ENCODE data around the gene TENT5C.

The TENT5C gene

DNA sequence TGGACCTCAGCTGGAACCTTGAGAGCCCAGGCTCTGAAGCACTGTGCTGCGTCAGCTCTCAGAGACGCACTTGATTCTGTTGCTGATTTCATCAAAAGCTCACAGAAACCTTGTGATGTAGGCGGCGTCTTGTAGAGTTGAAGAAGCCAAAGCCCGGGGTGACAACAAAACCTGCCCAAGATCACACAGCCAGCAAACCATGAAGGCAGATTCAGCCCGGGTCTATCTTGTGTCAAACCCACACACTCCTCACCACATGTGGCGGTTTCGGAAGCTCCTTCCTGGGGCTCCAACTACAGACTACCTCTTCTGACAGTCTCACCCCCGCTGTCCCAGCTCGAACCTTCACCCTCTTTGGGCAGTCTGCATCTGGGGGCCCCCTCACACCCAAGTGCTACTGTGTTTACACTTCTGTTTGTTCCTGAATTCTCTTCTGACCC lies 50.4 kb downstream of the TENT5C start:
- DNase-seq (ENCODE audit: low read depth in 2 of 2), result no peak

DNA sequence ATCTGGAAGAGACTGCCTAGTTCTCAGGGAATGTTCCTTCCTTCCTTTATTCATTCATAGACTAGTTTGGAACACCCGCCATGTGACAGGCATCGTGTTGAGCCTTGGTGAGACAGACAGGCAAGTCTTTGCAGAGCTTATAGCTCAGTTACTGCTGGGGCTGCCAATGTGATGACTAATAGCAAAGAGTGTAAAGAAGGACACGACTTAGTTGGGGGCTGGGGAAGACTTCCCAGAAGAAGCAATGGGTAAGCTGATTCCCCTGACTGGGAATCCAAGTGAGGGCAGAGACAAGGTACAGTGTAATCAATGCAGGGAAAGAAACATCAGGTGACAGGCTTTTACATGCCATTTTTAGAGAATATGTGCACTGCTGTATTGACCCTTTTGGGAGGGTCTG lies 51.2 kb downstream of the TENT5C start:
- peak; percentile 71 to 77 for DNase-seq (ENCODE audit: low read depth in 2 of 2)

DNA sequence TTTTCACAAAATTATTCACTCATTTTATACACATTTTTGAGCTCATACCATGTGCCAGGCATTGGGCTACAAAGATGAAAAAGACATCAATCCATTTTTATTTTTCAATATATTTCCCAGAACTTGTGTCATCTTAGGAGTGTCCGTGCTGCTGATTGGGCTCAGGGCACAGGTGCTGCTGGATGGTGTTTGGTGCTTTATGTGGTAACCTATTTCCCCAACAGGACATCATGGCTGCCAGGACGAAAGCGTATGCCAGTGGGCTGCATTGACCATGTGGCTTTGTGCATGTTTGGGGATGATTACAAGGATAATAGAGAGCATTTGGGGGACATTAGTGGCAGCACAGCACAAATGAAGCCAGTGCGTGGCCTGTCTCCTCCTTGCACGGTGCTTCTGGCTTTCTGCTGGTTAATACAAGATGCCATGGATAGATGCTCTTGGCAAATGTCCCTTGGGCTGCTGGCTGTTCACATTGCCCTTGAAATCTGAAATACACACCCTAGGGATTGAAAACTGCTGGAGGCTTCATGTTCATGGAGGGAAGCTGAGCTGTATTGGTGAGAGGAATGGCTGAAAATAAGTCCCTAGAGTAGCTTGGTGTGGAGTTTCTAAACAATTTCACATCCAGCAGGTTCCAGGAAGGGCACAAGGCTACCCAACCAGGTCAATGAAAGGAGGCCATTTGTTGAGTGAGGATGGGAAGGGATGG lies 52.3 kb downstream of the TENT5C start:
- DNase-seq (ENCODE audit: low read depth in 2 of 2), result no peak

DNA sequence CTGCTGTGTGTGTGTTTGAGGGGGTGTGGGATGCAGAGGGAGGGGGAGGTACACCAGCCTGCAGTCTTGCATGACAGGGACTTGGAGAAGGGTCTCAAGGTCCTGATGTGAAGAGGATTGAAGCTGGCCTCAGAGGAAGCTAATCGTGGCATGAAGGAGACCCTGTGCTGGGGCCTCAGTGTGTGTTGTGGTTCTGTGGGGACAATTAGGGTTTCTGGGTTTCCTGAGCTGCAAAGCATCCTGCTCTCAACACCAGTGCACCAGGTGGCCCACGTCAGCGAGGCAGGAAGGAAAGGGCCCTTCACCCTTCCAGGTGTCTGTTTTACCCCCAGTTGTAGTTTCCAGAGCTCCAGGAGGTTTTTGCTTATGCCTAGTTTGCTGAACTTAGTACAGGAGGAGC lies 52.8 kb downstream of the TENT5C start:
- DNase-seq (ENCODE audit: low read depth in 2 of 2), result no peak

DNA sequence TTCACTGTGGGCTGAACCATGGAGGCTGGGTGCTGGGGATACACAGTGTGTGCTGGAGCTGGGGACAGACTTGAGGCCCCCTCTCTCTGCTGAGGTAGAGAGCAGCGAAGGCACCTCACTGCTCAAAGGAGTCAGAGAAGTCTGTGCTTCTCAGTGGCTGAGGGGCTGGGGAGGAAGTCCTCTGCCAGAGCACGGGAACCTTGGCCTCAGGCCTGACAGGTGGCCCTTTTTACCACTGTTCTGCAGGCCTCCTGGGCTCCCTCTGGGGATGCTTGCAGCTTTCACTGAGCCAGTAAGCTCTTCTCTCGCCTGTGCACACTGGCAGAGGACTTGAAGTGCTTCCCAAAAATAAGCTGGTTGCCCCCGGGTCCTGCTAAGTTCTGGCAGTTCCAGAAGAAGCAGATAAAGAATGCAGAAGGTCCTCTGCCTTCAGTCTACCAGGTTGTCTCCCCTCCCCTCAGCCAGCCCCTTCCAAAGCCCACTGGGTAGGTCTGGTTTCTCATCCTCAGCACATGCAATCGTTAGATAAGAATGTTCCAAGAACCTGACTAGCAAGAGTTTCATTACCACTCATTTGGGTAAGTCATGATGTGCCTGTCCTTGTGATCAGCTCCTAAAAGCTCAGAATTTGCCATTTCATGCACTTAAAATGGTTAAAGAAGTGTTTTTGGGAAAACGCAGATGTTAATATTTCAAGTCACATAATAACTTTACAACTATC lies 53.9 kb downstream of the TENT5C start:
- DNase-seq (ENCODE audit: low read depth in 2 of 2), result no peak

DNA sequence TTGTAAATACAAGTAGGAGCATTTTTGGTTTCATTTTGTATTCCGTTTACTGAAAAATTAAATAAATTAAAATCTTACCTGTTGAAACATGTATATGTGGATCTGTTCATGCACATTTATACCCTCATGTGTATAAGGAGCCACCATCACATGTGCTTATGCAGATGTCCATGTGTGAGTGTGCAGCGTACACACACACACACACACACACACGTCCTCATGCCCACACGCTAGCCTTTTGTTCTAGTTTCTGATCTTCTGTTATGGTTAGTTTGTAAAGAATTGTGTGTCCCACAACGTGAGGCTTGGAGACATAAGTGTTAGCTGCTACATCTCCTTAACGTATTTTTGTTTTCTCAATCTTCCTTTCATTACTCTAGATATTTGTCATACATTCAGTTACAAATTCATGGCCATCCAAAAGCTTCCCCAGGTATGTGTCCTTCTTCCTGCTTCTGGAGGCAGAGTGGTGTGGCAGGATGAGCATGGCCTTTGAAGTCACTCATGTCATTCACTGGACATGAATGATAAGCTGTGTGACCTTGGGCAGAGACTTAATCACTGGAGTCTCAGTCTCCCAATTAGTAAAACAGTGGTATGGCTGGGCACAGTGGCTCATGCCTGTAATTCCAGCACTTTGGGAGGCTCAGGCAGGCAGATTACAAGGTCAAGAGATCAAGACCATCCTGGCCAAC lies 54.6 kb downstream of the TENT5C start:
- DNase-seq (ENCODE audit: low read depth in 2 of 2), result no peak

DNA sequence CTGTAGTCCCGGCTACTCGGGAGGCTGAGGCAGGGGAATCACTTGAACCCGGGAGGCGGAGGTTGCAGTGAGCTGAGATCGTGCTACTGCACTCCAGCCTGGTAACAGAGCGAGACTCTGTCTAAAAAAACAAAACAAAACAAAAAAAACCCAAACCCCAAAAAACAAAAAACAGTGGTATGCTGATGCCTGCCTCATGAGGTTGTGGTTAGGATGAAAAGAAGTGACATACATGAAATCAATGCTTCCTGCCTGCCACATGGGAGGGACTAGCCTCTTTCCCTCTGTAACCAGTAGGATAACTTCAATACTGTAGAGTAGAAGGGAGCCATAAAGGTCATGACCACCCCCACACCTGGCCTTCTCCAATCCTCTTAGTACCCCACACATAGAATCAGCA lies 55.2 kb downstream of the TENT5C start:
- DNase-seq (ENCODE audit: low read depth in 2 of 2), result no peak

DNA sequence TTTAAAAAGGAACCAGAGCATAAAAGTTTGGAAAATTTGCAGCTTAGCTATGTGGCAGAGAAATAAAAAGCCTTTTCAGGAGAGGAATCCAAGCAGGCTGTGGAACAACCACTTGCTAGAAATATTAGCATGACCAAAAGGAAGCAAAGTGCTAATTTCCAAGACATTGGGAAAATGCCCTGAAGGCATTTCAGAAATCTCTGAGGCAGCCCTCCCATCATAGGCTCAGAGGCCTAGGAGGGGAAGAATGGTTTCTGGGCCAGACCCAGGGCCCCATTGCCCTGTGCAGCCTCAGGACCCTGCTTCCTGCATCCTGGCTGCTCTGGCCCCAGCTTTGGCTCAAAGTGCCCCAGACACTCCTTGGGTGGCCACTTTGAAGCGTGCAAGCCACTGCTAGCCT lies 56.8 kb downstream of the TENT5C start:
- DNase-seq (ENCODE audit: low read depth in 2 of 2), result no peak

DNA sequence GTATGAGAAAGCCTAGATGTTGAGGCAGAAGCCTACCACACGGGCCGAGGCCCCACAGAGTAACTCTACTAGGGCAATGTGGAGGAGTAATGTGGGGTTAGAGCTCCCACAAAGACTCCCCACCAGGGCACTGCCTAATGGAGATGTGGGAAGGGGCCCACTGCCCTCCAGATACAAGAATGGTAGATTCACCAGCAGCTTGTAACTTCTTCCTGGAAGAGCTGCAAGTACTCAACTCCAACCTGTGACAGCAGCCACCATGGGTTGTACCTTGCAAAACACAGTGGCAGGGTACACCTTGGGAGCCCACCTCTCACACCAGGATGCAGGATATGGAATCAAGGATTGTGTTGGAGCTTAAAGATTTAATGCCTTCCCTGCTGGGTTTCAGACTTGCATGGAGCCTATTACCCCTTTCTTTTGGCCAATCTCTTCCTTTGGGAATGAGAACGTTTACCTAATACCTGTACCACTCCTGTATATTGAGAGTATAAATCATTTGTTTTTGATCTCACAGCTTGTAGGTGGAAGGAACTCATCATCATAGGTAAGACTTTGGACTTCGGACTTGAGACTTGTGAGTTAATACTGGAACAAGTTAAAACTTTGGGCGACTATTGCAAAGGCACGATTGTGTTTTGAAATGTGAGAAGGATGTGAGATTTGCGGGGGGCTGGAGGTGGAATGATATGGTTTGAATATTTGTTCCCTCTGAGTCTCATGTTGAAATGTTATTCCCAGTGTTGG lies 57.5 kb downstream of the TENT5C start:
- DNase-seq (ENCODE audit: low read depth in 2 of 2), result no peak

DNA sequence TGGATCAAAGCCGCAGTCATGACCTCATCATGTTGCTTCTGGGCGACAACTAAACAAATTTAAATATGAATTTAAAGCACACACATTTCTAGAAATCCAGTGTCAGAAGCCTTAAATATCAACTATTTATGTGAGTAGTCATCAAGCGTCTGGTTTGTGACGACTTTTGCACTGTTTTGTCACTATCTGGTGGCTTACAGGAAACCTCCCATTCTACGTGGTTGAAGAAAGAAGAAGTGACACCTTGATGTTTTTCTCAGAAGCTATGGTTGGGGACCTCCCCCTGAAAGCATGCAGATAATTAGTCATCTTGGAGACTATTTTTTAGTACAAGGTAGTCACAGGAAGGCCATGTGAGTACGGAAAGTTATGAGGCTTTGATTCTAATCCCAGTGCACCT lies 58.5 kb downstream of the TENT5C start:
- DNase-seq (ENCODE audit: low read depth in 2 of 2), result no peak

DNA sequence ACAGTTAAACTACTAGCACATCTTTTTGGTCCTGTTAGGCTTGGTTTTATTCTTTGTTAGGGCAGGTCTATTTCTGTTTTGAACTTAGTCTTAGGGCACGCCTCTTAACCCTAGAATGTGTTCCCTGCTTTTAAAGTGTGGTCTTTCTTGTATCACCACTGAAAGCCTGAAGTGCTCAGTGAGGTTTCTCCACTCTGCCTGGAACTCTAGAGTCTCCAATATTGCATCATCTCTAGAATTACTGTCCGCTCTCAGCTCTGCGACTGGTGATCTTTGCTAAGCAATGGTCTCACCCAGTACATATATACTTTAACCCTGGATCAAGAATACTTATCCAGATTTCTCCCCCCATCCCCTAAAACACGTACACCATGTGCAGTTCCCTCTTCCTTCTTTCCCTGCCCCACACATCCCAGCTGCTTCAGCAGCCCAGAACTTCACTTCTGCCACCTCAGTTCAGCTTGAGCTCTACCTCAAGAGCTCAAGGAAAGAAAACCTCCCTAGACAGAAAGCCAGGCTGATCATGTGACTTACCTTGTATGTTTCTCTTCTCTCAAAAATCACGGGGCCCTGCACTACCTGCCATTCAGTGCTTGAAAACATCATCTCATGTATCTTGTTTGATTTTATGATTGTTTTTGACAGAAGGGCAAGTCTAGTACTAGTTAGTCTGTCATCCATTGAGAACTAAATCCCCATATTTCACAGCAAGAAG lies 59.9 kb downstream of the TENT5C start:
- no peak for DNase-seq (ENCODE audit: low read depth in 2 of 2)

DNA sequence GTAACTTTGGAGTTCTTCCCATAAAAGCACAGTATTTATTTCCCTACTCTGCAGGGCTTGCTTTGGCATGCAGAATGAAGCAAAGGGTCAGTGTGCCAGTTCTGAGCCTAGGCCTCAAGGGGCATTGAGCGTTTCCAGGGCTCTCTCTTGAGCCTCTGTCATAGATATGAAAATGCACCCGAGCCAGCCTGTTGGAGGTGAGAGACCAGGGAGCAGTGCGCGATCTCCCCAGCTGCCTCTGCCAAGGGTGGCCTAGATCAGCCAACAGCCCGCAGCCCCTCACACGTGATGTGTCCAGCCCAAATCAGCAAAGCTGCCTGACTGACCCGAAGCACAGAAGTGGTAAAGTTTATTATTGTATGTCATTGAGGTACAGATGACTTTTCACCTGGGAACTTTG lies 63.7 kb downstream of the TENT5C start:
- no peak for DNase-seq (ENCODE audit: low read depth in 2 of 2)

DNA sequence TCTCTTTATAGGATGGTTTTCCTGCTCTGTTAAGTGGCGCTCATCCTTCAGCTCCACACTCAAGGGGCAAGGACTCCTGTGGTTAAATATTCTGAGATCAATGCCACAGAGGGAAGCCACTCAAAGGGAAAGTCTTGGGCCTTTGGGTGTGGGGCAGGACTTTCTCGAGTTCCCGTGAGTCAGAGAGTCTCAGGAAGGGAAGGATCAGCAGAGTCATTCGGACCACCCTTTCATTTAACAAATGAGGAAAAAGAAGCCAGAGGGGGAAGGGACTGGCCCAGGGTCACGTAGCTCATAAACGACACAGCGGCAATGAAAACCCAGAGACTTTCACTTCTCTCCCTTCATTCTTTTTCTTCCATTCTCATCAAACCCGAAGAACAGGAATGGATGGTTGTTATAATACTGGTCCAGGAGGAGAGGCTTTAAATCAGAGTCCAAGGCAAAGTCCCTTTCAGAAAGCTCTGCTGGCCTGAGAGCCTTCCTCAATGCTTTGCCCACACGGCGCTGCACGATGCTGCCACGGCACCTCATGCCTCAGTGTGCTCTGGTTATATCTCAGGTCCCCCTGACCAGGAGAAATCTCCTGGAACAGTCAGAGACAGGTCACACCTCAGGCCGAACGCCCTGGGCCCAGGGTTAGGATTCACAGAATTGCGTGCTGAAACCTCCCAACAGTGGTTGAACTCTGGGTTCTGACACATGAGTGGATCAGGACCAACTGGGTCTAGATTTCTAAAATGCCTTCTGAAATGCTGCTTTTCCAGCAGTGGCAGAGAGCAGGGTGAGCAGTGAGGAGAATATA lies 65.3 kb downstream of the TENT5C start:
- DNase-seq (ENCODE audit: low read depth in 2 of 2), result no peak

DNA sequence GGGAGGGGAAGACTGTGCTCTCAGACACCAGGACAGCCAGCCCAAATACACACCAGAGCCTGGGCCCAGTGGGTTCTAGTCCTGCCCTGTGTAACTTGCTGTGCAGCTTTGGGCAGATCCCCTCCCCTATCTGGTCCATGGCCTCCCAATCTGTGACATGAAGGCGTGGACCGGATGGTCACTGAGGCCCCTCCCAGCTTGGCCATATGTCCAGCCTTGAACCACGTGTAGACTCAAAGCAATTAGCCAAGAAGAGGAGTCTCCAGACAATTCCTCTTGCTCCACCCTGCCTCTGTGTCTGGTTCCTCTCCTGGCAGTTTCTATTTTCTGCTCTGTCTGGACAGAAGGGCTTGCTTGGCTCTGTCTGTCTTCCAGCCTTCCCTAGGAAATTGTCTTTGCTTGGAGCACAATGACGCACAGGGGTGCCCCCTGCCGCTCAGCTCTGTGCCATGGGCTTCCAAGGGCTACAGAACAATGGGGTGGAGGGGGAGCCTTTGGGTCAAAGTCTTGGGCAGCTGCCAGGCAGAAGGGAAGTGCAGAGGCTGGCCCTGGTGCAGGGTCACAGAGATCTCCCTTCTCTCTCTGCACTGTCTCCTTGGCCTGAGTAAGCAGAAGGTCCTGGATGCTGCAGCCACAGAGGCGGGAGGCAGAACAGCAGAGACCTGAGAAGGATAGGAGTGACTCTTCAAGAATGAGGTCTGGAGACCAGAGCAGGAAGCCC lies 66.1 kb downstream of the TENT5C start:
- no peak for DNase-seq (ENCODE audit: low read depth in 2 of 2)

DNA sequence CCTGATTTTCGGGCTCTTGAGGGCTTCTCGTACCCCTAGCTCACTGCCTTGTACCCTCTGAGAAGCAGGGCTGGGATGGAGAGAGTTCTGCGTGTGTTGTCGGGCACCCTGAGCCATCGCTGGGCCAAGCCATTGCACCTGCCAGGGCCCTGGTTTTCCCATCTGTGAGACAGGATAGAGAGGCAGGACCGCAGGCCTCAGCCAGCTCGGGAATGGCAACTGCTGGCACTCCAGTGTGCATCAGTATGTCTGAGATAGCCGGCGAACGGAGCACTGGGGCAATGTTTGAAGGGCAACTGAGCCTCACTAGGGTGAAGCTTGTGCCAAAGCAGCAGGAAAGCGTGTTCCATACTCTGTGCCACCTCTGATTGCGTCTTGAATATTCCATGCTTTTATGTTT lies 66.9 kb downstream of the TENT5C start:
- DNase-seq (ENCODE audit: low read depth in 2 of 2), result no peak

DNA sequence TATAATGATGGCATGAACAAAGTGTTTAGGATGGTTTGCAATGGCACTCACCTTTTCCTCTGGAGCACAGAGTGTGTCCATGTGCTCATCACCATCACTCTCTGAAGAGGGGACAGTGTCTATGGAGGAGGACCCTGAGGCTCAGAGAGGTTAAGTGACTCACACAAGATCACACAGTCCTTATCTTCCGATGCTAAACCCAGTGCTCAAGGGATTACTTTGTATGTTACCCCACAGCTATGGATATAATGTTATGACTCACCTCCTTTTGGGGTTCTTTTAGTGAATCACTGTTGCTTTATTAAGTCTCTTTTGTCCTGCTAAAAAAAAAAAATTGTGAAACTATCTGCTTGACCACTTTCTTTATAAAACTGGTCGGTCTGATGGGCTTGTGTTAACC lies 67.6 kb downstream of the TENT5C start:
- DNase-seq (ENCODE audit: low read depth in 2 of 2), result peak in 1 of 2 experiments; percentile 20

DNA sequence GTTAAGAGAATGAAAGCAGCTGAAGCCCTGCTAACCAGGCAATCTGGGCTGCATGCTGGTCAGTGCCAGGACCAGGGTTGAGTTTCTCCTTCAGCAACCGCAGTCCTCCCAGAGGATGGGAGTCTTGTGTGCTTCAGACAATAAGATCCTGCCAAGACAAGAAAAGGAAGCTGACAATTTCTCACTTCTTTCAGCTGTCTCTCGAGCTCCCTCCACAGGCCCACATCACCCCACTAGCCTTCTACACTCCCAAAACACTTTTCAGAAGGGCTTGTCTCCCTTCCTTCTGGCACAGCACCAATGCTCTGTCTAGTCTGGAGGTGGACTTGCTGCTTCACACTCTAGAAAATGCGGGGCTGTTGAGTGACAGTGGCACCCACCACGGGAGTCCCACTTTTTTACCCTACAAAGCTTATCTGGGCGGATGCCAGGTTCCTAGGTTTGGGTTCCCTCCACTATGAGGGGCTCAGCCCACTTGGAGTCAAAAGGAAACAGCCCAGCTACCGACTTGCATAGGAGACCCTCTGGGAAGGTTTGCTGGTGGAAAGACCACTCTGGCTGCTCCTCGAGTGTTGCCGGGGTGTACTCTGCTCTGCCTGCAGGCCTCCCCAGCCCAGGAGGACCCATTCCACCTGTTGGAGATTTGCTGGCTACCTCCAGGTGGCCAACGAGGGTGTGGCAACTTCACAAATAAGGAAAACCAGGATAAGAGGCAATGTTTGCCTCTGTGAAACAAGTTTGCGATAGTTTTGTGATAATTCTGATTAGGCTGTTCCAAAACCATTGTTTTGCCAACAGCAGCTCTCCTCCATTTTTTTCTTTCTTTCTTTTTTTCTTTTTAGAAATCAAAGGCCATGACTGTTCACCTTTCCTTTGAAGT lies 68.9 kb downstream of the TENT5C start:
- no peak for DNase-seq (ENCODE audit: low read depth in 2 of 2)

DNA sequence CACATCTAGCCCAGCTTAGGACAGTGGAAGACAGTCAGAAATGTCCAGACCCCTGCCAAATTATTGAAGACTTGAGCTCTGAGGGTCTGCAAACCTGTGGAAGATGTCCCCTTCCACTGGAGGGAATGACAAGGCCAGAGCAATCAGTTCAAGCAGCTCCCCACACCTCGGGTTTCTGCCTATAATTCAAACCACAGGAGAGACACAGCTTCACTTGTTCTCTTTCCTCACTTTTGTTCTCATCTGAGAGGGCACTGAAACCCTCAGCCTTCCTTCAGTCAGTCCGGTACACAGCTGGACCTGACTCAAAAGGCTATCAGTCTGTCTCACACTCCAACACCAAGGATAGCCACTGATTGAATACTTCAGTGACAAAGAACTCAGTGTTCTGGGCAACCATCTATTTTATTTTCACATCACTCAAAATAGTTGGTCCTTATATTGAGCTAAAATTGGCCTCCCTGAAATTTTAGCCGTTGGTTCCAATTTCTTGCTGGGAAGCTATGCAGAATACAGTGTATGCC lies 70.1 kb downstream of the TENT5C start:
- no peak for DNase-seq (ENCODE audit: low read depth in 2 of 2)

DNA sequence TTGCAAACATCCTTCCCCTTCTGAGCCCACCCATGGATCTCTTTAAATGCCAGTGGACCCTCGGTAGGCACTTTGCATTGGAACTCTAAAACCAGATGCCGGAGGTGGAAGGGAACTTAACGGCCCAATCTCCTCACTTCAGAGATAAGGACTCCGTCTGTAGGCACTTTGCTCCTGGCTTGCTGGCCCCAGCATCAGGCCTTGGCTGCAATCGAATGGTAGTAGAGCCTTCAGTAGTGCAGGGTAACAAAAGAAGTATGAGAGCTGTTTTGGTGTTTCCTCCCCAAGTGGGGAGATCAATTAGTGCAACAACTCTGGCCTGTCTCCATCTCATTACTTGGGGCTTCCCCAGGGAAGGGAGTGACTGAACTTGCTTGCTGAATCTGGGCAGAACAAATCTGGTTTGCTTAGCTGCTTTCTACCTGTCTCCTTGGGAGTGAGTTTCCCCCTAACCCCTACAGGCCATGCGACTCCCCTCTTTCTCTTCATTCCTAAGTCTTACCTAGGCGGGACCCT lies 70.8 kb downstream of the TENT5C start:
- DNase-seq (ENCODE audit: low read depth in 2 of 2), result no peak

Data from fibroblast of skin of left quadriceps (primary cell).